ENCODE results near the gene ADAM20.
"Not testable (repeated sequence)": the region's sequence is repeated elsewhere in the genome, so short reads cannot be mapped to it uniquely, and the experiment has no call there.

Gene ADAM20

GRCh38 chr14:70534904-70535303, at the start of gene ADAM20:
ADAM20 (minus strand) TSS chr14:70535004; CDS start chr14:70524757, 10,247 bp downstream.
- DNase-seq, result no peak

GRCh38 chr14:70576891-70577290, 42.1 kb upstream of the ADAM20 start:
- no peak for DNase-seq

GRCh38 chr14:70573050-70573449, 38.2 kb upstream of the ADAM20 start:
- no peak for DNase-seq

- no peak for DNase-seq
Observed at GRCh38 chr14:70571139-70571538, 36.3 kb upstream of the ADAM20 start.

GRCh38 chr14:70567791-70568190, 33.0 kb upstream of the ADAM20 start:
- DNase-seq, result peak; percentile 74

GRCh38 chr14:70563869-70564268, 29.1 kb upstream of the ADAM20 start:
- peak; percentile 62 for DNase-seq

- DNase-seq, result peak; percentile 37
Observed at GRCh38 chr14:70563417-70563816, 28.6 kb upstream of the ADAM20 start.

- no peak for DNase-seq
Observed at GRCh38 chr14:70558356-70558755, 23.6 kb upstream of the ADAM20 start.

GRCh38 chr14:70555890-70556289, 21.1 kb upstream of the ADAM20 start:
- no peak for DNase-seq

- DNase-seq, result no peak
Observed at GRCh38 chr14:70538087-70538486, 3.3 kb upstream of the ADAM20 start.

- no peak for DNase-seq
Observed at GRCh38 chr14:70536830-70537229, 2.0 kb upstream of the ADAM20 start.

- DNase-seq, result no peak
Observed at GRCh38 chr14:70530417-70530816, 4.4 kb downstream of the ADAM20 start.

- no peak for DNase-seq
Observed at GRCh38 chr14:70527501-70528105, 7.2 kb downstream of the ADAM20 start.

- DNase-seq, result peak; percentile 28
Observed at GRCh38 chr14:70525691-70526090, 9.1 kb downstream of the ADAM20 start.

GRCh38 chr14:70515811-70516210, 19.0 kb downstream of the ADAM20 start:
- no peak for DNase-seq

- no peak for DNase-seq
Observed at GRCh38 chr14:70514168-70515069, 20.4 kb downstream of the ADAM20 start.

GRCh38 chr14:70498191-70498590, 36.6 kb downstream of the ADAM20 start:
- DNase-seq, result no peak

GRCh38 chr14:70489579-70490200, 45.1 kb downstream of the ADAM20 start:
- DNase-seq, result no peak

GRCh38 chr14:70477356-70478105, 57.3 kb downstream of the ADAM20 start:
- not testable (repeated sequence) for DNase-seq

GRCh38 chr14:70475459-70475858, 59.3 kb downstream of the ADAM20 start:
- DNase-seq, result not testable (repeated sequence)

- no peak for DNase-seq
Observed at GRCh38 chr14:70473825-70474224, 61.0 kb downstream of the ADAM20 start.
